ENCODE results near the gene ILDR2.
"Not testable (repeated sequence)": the region's sequence is repeated elsewhere in the genome, so short reads cannot be mapped to it uniquely, and the experiment has no call there.

Gene ILDR2

GRCh38 chr1:166884040-166884642 lies 91.2 kb downstream of the ILDR2 start:
- no peak overlapping the region for H2AK5ac ChIP-seq (ENCODE audit: low read length)
- H3K14ac ChIP-seq (ENCODE audit: low read length): no peak overlapping the region
- H3K27me3 ChIP-seq (ENCODE audit: insufficient read depth, low read length): peaks cover 5% of the 10 kb centered on the region
- H2BK5ac ChIP-seq (ENCODE audit: low read depth, low read length, poor library complexity): no peak overlapping the region
- H2AFZ ChIP-seq (ENCODE audit: insufficient read depth, low read length, poor library complexity): no peak overlapping the region
- H3K4me2 ChIP-seq (ENCODE audit: low read length): peak overlapping the region; percentile 35
- no peak overlapping the region for H4K91ac ChIP-seq (ENCODE audit: low read depth, low read length)
- no peak overlapping the region for H3K4me3 ChIP-seq (ENCODE audit: low read depth, low read length)
- no peak overlapping the region for H3K9ac ChIP-seq (ENCODE audit: low read length)
- no peak overlapping the region for H2BK120ac ChIP-seq (ENCODE audit: insufficient read depth, low read length, poor library complexity)
- H3K18ac ChIP-seq (ENCODE audit: low read length): no peak overlapping the region
- no peaks in the 10 kb centered on the region for H3K36me3 ChIP-seq (ENCODE audit: control insufficient read depth in 1 of 2, insufficient read depth in 2 of 2, low read length in 2 of 2)
- H2BK12ac ChIP-seq (ENCODE audit: low read length): no peak overlapping the region
- DNase-seq: peak; percentile 33 to 69
- WGBS (ENCODE audit: extremely low coverage, insufficient coverage, insufficient read length): no CpG with 5 or more reads among the region's 44 CpGs
- H3K79me2 ChIP-seq (ENCODE audit: control insufficient read depth, insufficient read depth, low read length, poor library complexity): no peaks in the 10 kb centered on the region
- no peaks in the 10 kb centered on the region for H3K79me1 ChIP-seq (ENCODE audit: low read length)
- no peak overlapping the region for H3K23ac ChIP-seq (ENCODE audit: low read length)
- H4K8ac ChIP-seq (ENCODE audit: low read depth, low read length): no peak overlapping the region
- no peak overlapping the region for H4K12ac ChIP-seq (ENCODE audit: low read depth, low read length)
- no peak overlapping the region for H3K27ac ChIP-seq (ENCODE audit: low read depth, low read length)
- H3K4ac ChIP-seq (ENCODE audit: low read depth, low read length): no peak overlapping the region
- no peaks in the 10 kb centered on the region for H3K9me3 ChIP-seq (ENCODE audit: insufficient read depth, low read depth, low read length)
- H3K4me1 ChIP-seq (ENCODE audit: control insufficient read depth in 1 of 2, insufficient read depth in 2 of 2, low read length in 2 of 2): peaks cover 0 to 5% of the 10 kb centered on the region in 2 experiments

- no peak overlapping the region for H4K91ac ChIP-seq (ENCODE audit: low read depth, low read length)
- WGBS (ENCODE audit: extremely low coverage, insufficient coverage, insufficient read length): no CpG with 5 or more reads among the region's 2 CpGs
Observed at GRCh38 chr1:166882893-166883292, 92.4 kb downstream of the ILDR2 start.

GRCh38 chr1:166878173-166878917 lies 97.0 kb downstream of the ILDR2 start:
- H3K18ac ChIP-seq (ENCODE audit: low read length); H4K91ac ChIP-seq (ENCODE audit: low read depth, low read length); H3K36me3 ChIP-seq (ENCODE audit: control insufficient read depth in 1 of 2, insufficient read depth in 2 of 2, low read length in 2 of 2); H4K8ac ChIP-seq (ENCODE audit: low read depth, low read length); H2AK5ac ChIP-seq (ENCODE audit: low read length); H3K79me1 ChIP-seq (ENCODE audit: low read length); H4K12ac ChIP-seq (ENCODE audit: low read depth, low read length); H3K9me3 ChIP-seq (ENCODE audit: insufficient read depth, low read depth, low read length); H2BK120ac ChIP-seq (ENCODE audit: insufficient read depth, low read length, poor library complexity); H3K4me1 ChIP-seq (ENCODE audit: control insufficient read depth in 1 of 2, insufficient read depth in 2 of 2, low read length in 2 of 2); H3K79me2 ChIP-seq (ENCODE audit: control insufficient read depth, insufficient read depth, low read length, poor library complexity); H3K23ac ChIP-seq (ENCODE audit: low read length); DNase-seq; H3K4me2 ChIP-seq (ENCODE audit: low read length); H2AFZ ChIP-seq (ENCODE audit: insufficient read depth, low read length, poor library complexity); H3K9ac ChIP-seq (ENCODE audit: low read length); H3K27ac ChIP-seq (ENCODE audit: low read depth, low read length); H3K4ac ChIP-seq (ENCODE audit: low read depth, low read length); H2BK5ac ChIP-seq (ENCODE audit: low read depth, low read length, poor library complexity); H3K27me3 ChIP-seq (ENCODE audit: insufficient read depth, low read length); H3K4me3 ChIP-seq (ENCODE audit: low read depth, low read length); H2BK12ac ChIP-seq (ENCODE audit: low read length); H3K14ac ChIP-seq (ENCODE audit: low read length): not testable (repeated sequence)
- no CpG with 5 or more reads among the region's 21 CpGs for WGBS (ENCODE audit: extremely low coverage, insufficient coverage, insufficient read length)

More at GRCh38 chr1:166882893-166883292, 92.4 kb downstream of the ILDR2 start:
- no peak overlapping the region for H2AK5ac ChIP-seq (ENCODE audit: low read length)
- no peak overlapping the region for H4K12ac ChIP-seq (ENCODE audit: low read depth, low read length)
- H2BK12ac ChIP-seq (ENCODE audit: low read length): no peak overlapping the region
- H2AFZ ChIP-seq (ENCODE audit: insufficient read depth, low read length, poor library complexity): no peak overlapping the region
- H3K27me3 ChIP-seq (ENCODE audit: insufficient read depth, low read length): peaks cover 5% of the 10 kb centered on the region
- H3K4me3 ChIP-seq (ENCODE audit: low read depth, low read length): no peak overlapping the region
- H4K8ac ChIP-seq (ENCODE audit: low read depth, low read length): no peak overlapping the region
- H3K79me1 ChIP-seq (ENCODE audit: low read length): no peaks in the 10 kb centered on the region
- no peaks in the 10 kb centered on the region for H3K79me2 ChIP-seq (ENCODE audit: control insufficient read depth, insufficient read depth, low read length, poor library complexity)
- no peak overlapping the region for H2BK5ac ChIP-seq (ENCODE audit: low read depth, low read length, poor library complexity)
- no peak overlapping the region for H3K18ac ChIP-seq (ENCODE audit: low read length)
- H3K9me3 ChIP-seq (ENCODE audit: insufficient read depth, low read depth, low read length): no peaks in the 10 kb centered on the region
- H3K23ac ChIP-seq (ENCODE audit: low read length): no peak overlapping the region
- no peak for DNase-seq
- no peak overlapping the region for H3K9ac ChIP-seq (ENCODE audit: low read length)
- H3K4me1 ChIP-seq (ENCODE audit: control insufficient read depth in 1 of 2, insufficient read depth in 2 of 2, low read length in 2 of 2): peaks cover 0 to 5% of the 10 kb centered on the region in 2 experiments
- H3K4ac ChIP-seq (ENCODE audit: low read depth, low read length): no peak overlapping the region
- H3K14ac ChIP-seq (ENCODE audit: low read length): no peak overlapping the region
- H3K36me3 ChIP-seq (ENCODE audit: control insufficient read depth in 1 of 2, insufficient read depth in 2 of 2, low read length in 2 of 2): no peaks in the 10 kb centered on the region
- H3K27ac ChIP-seq (ENCODE audit: low read depth, low read length): no peak overlapping the region
- H3K4me2 ChIP-seq (ENCODE audit: low read length): no peak overlapping the region
- no peak overlapping the region for H2BK120ac ChIP-seq (ENCODE audit: insufficient read depth, low read length, poor library complexity)

GRCh38 chr1:166876540-166876838 lies 98.9 kb downstream of the ILDR2 start:
- no CpG with 5 or more reads among the region's 7 CpGs for WGBS (ENCODE audit: extremely low coverage, insufficient coverage, insufficient read length)
- no peaks in the 10 kb centered on the region for H3K27me3 ChIP-seq (ENCODE audit: insufficient read depth, low read length)

More at GRCh38 chr1:166876540-166876838, 98.9 kb downstream of the ILDR2 start:
- Histone ChIP-seq H4K91ac (ENCODE audit: low read depth, low read length) (no peak overlapping the region), H2BK5ac (ENCODE audit: low read depth, low read length, poor library complexity) (no peak overlapping the region), H3K4me3 (ENCODE audit: low read depth, low read length) (no peak overlapping the region), H3K79me1 (ENCODE audit: low read length) (peaks cover 9% of the 10 kb centered on the region), H3K14ac (ENCODE audit: low read length) (no peak overlapping the region), H3K4ac (ENCODE audit: low read depth, low read length) (no peak overlapping the region), H3K4me1 (ENCODE audit: control insufficient read depth in 1 of 2, insufficient read depth in 2 of 2, low read length in 2 of 2) (peaks cover 2 to 3% of the 10 kb centered on the region in 2 experiments), H3K9ac (ENCODE audit: low read length) (no peak overlapping the region), H3K27ac (ENCODE audit: low read depth, low read length) (no peak overlapping the region), H2AK5ac (ENCODE audit: low read length) (no peak overlapping the region), H3K18ac (ENCODE audit: low read length) (no peak overlapping the region), H3K4me2 (ENCODE audit: low read length) (peak overlapping the region; percentile 62), H3K23ac (ENCODE audit: low read length) (no peak overlapping the region), H2BK120ac (ENCODE audit: insufficient read depth, low read length, poor library complexity) (no peak overlapping the region), H2AFZ (ENCODE audit: insufficient read depth, low read length, poor library complexity) (no peak overlapping the region), H4K8ac (ENCODE audit: low read depth, low read length) (no peak overlapping the region), H4K12ac (ENCODE audit: low read depth, low read length) (no peak overlapping the region), H3K79me2 (ENCODE audit: control insufficient read depth, insufficient read depth, low read length, poor library complexity) (peaks cover 8% of the 10 kb centered on the region), H2BK12ac (ENCODE audit: low read length) (no peak overlapping the region), H3K36me3 (ENCODE audit: control insufficient read depth in 1 of 2, insufficient read depth in 2 of 2, low read length in 2 of 2) (no peaks in the 10 kb centered on the region), H3K9me3 (ENCODE audit: insufficient read depth, low read depth, low read length) (no peaks in the 10 kb centered on the region)
- no peak for DNase-seq
